Pancreas (tissue), 10 donors: ENCODE data around the gene OR10AD1. TPM values are rescaled to one million over a fixed set of nuclear protein-coding genes. Genes with fewer than 3 reads are reported as not detected.

Experiments used
- ATAC-seq, 4 donors: fragments of 200-7000 bp; cut with Tn5 transposase; one replicate each; pipeline versions ENCODE4 v1.8.0 to v1.9.1; 2020; ENCODE audit warnings: mild to moderate bottlenecking in 4 of 4, moderate library complexity in 4 of 4
- DNase-seq, 6 donors: peaks; one replicate each; pipeline ENCODE4 v3.0.0-alpha.2; 2020
- FAIRE-seq: peaks from 2 replicates; lab custom pipeline; 2012; peaks lifted over from hg19 to GRCh38; lab: Jason Lieb, UNC
- H3K27ac ChIP-seq, 4 donors: fragments of 200-600 bp; sonication (generic); 1 replicate in 3 of 4; 2 replicates in 1 of 4; pipeline versions ENCODE4 v1.5.0 to v1.8.0; 2020
- H3K27me3 ChIP-seq, 4 donors: fragments of 200-600 bp; one replicate each; pipeline ENCODE4 v1.8.0; 2021
- H3K36me3 ChIP-seq, 3 donors: fragments of 200-600 bp; sonication (generic) in 1 of 3; one replicate each; pipeline versions ENCODE4 v1.5.0 to v1.8.0; 2020 to 2021
- H3K4me1 ChIP-seq, 3 donors: fragments of 200-600 bp; one replicate each; pipeline ENCODE4 v1.8.0; 2021
- H3K4me3 ChIP-seq, 4 donors: fragments of 200-600 bp; sonication (generic) in 2 of 4; one replicate each; pipeline versions ENCODE4 v1.5.0 to v1.8.0; 2020 to 2021
- H3K9me3 ChIP-seq, 4 donors: fragments of 200-600 bp; one replicate each; pipeline ENCODE4 v1.8.0; 2021
- CTCF ChIP-seq, 4 donors: fragments of 200-600 bp; sonication (generic) in 3 of 4; IDR thresholded peaks; one replicate each; pipeline versions ENCODE4 v1.5.0 to v1.8.0; 2021; ENCODE audit warnings: antibody characterized with exemption in 4 of 4
- WGBS, 2 donors: extraction: QIAGEN DNeasy Blood & Tissue Kit; methylation state at CpG; one replicate each; pipeline ENCODE4 v1.1.7; 2013; 5-methylcytosine and 5-hydroxymethylcytosine counted together
- intact Hi-C, 3 donors: fragments of 100-400 bp; cut with DNase I; formaldehyde crosslinking; loops; one replicate each; pipeline versions ENCODE4 v1.11.1 to v1.14.2; 2022
- polyA plus RNA-seq, 2 donors: library from polyadenylated mRNA; stranded (reverse); fragments of 200-250 nt; gene quantifications; one replicate each; pipeline ENCODE4 v1.2.3, GENCODE V29; 2013
- total RNA-seq, 6 donors: library from RNA; stranded (reverse); fragmentation: NEBNext Ultra II Directional in 4 of 6; extraction: Animal tissue kit (Norgen Biotek cat#: 25700) in 4 of 6; gene quantifications; one replicate each; pipeline versions ENCODE4 v1.2.1 to v1.2.4, GENCODE V29; 2021 to 2023
- donor health status: healthy with polysubstance abuse.
- donor health status: DM: no; HTN: no; CAD: no; lungs with moderate emphysema.
- donor health status: DM: no; HTN: no; CAD: no.
- donor health status: control.
- donor health status: control.
- donor health status: Bipolar disorder and iron deficiency.
- donor health status: DM: yes; HTN: yes; CAD: no.
- donor health status: DM: no; HTN: no; CAD: no.
- donor health status: DM: no; HTN: no; CAD: no.
- donor health status: DM: yes; HTN: yes; CAD: no.

OR10AD1 gene
- total and polyA plus RNA-seq, 8 donors: not detected

- FAIRE-seq (peak; percentile 89), DNase-seq (peak in 3 of 6 donors; percentile 16 to 36 (median 30)), ATAC-seq (peak in 3 of 4 donors; percentile 79 to 88 (median 86))
- intact Hi-C loops: loop anchor here in 1 of 3 donors (10.0 kb wide), 1 partner anchor 211 kb away; no protein-coding TSS in a partner anchor
- Histone ChIP-seq H3K36me3 (no peaks in the 10 kb centered on the region), H3K27ac (no peak overlapping the region), H3K27me3 (no peaks in the 10 kb centered on the region), H3K4me3 (no peak overlapping the region), H3K4me1 (no peaks in the 10 kb centered on the region), H3K9me3 (no peaks in the 10 kb centered on the region)
- TF ChIP-seq CTCF (IDR thresholded peaks at IDR 0.05): peak; percentile 64 to 88 (median 83)
- 6 to 10% methylated on average over 2 of the region's 2 CpGs for WGBS, 2 donors
Measured at GRCh38 chr12:48165089-48165981, 37.8 kb downstream of the OR10AD1 start.

- Histone ChIP-seq H3K27me3 (no peaks in the 10 kb centered on the region), H3K4me1 (no peaks in the 10 kb centered on the region), H3K4me3 (no peak overlapping the region), H3K27ac (no peak overlapping the region), H3K36me3 (no peaks in the 10 kb centered on the region), H3K9me3 (no peaks in the 10 kb centered on the region)
- WGBS, 2 donors: 73 to 78% methylated on average over 2 of the region's 2 CpGs
- no peak for FAIRE-seq
- no peak for TF ChIP-seq CTCF (IDR thresholded peaks at IDR 0.05)
- no peak for DNase-seq
- intact Hi-C loops: loop anchor here in 1 of 3 donors (10.0 kb wide), 1 partner anchor 210 kb away; no protein-coding TSS in a partner anchor
- no peak for ATAC-seq
Measured at GRCh38 chr12:48164451-48164850, 38.6 kb downstream of the OR10AD1 start.

- H3K9me3 ChIP-seq: no peaks in the 10 kb centered on the region
- TF ChIP-seq CTCF (IDR thresholded peaks at IDR 0.05): no peak
- H3K4me3 ChIP-seq: no peak overlapping the region
- no peaks in the 10 kb centered on the region for H3K4me1 ChIP-seq
- ATAC-seq (no peak), FAIRE-seq (no peak), DNase-seq (no peak)
- 40 to 50% methylated on average over 5 of the region's 5 CpGs for WGBS, 2 donors
- intact Hi-C loops: loop anchor here in 1 of 3 donors (10.0 kb wide), 1 partner anchor 208 kb away; no protein-coding TSS in a partner anchor
- no peaks in the 10 kb centered on the region for H3K27me3 ChIP-seq
- H3K27ac ChIP-seq: no peak overlapping the region
- no peaks in the 10 kb centered on the region for H3K36me3 ChIP-seq
Measured at GRCh38 chr12:48163150-48163747, 39.8 kb downstream of the OR10AD1 start.

GRCh38 chr12:48160807-48161206 lies 42.3 kb downstream of the OR10AD1 start:
- no peaks in the 10 kb centered on the region for H3K36me3 ChIP-seq
- no peak overlapping the region for H3K4me3 ChIP-seq
- FAIRE-seq (no peak), DNase-seq (no peak), ATAC-seq (no peak)
- TF ChIP-seq CTCF (IDR thresholded peaks at IDR 0.05): no peak
- WGBS, 2 donors: 71 to 72% methylated on average over 2 of the region's 2 CpGs
- H3K9me3 ChIP-seq: no peaks in the 10 kb centered on the region
- H3K4me1 ChIP-seq: peaks cover 0 to 7% (median 6%) of the 10 kb centered on the region in 3 donors
- H3K27ac ChIP-seq: no peak overlapping the region
- intact Hi-C loops: loop anchor here in 1 of 3 donors (10.0 kb wide), 1 partner anchor 206 kb away; no protein-coding TSS in a partner anchor
- H3K27me3 ChIP-seq: no peaks in the 10 kb centered on the region
